HG02642 (cell line): ENCODE results near the gene PUS1.
A peak's percentile ranks its signal among the peaks of the same experiment; 100 is the strongest.
"Not testable (repeated sequence)": the region's sequence is repeated elsewhere in the genome, so short reads cannot be mapped to it uniquely, and the experiment has no call there.

Experiments
- ATAC-seq: cut with Tn5 transposase; IDR thresholded peaks from one replicate; pipeline ENCODE4 v1.9.1; 2021; ENCODE audit warnings: mild to moderate bottlenecking; ENCODE audit not compliant: unreplicated experiment, poor library complexity

PUS1 gene

DNA sequence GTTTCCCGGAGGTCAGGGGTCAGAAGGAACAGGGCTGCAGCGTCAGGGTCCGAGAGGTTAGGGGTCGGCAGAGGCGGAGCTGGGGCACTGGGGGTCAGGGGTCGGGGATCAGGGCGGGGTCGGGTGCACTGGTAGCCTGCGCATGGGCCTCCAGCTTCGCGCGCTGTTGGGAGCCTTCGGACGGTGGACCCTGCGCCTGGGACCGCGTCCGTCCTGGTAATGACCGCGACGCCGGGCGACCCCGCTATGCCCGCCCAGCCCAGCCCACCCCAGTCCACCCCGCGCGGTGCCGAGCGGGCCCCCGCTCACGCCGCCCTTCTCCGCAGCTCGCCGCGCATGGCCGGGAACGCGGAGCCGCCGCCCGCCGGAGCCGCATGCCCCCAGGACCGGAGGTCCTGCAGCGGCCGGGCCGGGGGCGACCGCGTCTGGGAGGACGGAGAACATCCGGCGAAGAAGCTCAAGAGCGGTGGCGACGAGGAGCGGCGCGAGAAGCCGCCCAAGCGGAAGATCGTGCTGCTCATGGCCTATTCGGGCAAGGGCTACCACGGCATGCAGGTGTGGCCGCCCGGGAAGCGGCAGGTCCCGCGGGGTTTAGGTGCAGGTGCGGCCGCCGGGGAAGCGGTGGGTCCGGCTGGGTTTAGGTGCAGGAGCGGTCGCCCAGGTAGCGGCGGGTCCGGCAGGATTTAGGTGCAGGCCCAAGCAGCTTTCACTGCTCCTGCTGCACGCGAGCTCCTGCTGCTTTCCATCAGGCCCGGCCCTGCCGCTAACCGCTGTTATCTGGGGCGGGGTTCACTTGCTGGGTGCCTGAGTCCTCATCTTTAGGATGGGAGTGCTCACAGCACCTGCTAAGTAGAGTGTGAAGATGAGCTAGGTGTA is 743 bp downstream of the PUS1 start:
- peak; percentile 28 for ATAC-seq

GRCh38 chr12:131930510-131930909 is 1.4 kb downstream of the PUS1 start:
- ATAC-seq = no peak

DNA sequence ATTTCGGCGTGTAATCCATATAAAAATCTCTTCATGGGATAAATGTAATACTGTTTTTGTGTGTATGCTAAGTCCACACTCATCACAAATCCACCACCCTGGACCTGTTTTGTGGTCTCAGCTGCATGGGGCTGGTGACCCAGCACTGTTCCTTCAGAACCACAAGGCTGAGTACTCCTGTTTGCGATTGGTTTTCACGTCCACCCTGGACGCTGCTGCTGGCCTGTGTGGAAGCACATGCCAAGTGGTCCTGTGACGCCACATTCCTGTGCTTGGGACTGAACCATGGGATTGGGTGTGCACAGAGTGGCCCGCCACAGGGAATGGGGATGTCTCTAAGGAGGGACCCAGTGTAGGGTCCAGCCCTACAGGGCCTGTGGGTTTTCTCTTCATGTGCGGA is 4.3 kb downstream of the PUS1 start:
- ATAC-seq = no peak

DNA sequence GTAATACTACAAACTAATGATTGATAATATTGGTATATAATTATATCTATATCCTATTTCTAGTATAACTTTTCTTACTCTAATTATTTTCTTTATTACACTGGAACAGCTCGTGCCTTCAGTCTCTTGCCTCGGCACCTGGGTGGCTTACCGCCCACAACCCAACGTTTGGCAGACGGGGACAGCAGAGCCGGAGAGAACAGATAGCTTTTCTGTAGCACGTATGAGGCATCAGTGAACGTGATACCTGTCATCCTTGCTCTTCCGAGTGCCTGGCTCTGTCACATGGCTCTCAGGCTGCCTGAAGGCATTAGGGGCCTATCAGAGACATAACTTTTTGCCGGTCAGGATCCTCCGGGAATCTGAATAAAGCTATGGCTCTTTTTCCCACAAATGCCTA is 5.5 kb downstream of the PUS1 start:
- no peak for ATAC-seq

- no peak for ATAC-seq
These were observed 9.0 kb downstream of the PUS1 start for GRCh38 chr12:131938082-131938481.

DNA sequence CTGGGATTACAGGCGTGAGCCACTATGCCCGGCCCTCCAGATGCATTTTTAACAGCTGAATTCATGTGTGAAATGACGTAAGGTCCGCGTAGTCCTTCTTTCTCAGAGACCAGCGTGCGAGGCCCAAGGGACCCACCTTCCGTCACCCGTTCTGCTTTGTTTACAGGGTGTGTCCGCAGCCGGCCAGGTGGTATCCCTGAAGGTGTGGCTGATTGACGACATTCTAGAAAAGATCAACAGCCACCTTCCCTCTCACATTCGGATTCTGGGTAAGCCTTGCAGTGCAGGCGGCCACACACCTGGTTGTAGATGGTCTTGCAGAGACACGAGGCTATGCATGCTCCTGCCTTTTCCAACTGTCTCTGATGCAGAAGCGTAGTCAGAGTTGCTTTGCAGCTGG is 9.9 kb downstream of the PUS1 start:
- ATAC-seq = no peak

DNA sequence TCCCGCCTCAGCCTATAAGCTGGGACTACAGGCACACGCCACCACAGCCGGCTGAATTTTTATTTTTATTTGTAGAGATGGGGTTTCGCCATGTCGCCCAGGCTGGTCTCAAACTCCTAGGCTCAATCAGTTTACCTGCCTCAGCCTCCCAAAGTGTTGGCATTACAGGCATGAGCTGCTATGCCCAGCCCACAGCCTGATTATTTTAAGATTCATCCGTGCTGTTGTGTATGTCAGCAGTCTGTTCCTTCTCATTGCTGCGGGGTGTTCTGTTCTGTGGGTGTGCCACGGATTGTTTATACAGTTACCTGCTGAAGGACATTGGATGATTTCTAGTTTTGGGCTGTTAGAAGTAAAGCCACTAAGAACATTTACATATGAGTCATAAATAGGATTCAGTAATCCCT is 11.1 kb downstream of the PUS1 start:
- no peak for ATAC-seq

GRCh38 chr12:131941116-131941986 is 12.3 kb downstream of the PUS1 start:
- ATAC-seq = no peak

DNA sequence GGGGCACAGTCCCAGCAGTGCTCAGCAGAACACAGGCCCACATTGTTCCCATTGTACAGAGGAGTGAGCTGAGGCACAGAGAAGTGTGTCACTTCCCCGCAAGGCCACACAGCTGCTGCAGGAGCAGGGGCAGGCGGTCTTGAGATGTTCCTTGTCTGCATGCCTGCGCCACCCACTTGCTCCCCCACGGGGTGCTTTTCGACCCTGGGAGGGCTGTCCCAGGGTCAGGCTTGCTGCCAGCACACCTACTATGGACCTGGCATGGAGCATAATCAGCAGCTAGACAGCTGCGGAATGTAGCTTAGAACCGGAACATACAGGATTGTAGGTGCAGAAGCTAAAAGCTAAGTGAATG is 12.9 kb downstream of the PUS1 start:
- ATAC-seq = no peak

DNA sequence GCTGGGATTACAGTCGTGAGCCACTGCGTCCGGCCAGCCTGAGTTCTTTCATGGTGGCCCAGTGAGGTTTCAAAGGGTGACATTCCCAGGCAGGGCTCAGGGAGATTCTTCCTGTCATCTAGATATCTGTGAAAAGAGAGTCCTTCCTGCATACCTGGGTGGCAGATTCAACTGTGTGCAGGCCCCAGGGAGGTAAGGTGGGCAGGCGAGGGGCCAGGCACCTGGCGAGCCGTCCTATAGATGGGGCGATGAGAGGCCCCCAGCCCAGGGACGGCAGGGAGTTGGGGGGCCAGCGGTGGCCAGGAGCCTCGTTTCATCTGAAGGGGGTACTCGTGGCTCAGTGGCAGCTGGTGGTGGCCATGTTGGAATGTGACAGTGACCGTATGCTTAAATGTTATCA is 13.6 kb downstream of the PUS1 start:
- no peak for ATAC-seq

- no peak for ATAC-seq
These were observed 14.3 kb downstream of the PUS1 start for GRCh38 chr12:131943389-131943788.

GRCh38 chr12:131943876-131944275 is 14.8 kb downstream of the PUS1 start:
- no peak for ATAC-seq

DNA sequence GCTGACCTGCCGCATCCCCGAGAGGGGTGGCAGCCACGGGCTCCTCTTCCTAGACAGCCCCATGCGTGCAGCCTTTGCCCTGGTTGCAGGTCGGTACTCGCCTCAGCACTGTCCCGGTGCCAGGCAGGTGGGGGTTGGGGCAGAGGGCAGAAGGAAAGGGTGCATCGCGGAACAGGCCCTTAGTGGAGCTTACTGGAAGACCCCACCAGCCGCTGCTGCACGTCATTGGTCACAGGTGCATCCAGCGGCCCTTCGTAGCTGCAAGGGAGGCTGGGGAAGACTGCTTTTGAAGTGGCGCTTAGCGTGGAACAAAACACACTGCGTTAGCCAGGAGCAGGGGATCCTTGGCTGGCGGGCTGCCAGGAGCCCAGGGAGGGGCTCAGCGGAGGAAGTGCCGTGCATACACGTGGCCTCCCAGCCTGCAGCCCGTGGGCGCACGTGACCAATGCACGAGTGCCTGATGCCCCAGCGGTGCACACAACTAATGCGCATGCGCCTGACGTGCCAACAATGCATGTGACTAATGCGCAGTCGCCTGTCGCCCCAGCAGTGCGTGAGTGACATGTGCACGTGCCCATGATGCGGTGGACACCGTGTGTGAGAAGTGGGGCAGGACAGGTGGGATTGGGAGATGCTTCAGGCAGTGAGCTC is 15.7 kb downstream of the PUS1 start:
- ATAC-seq = no peak

DNA sequence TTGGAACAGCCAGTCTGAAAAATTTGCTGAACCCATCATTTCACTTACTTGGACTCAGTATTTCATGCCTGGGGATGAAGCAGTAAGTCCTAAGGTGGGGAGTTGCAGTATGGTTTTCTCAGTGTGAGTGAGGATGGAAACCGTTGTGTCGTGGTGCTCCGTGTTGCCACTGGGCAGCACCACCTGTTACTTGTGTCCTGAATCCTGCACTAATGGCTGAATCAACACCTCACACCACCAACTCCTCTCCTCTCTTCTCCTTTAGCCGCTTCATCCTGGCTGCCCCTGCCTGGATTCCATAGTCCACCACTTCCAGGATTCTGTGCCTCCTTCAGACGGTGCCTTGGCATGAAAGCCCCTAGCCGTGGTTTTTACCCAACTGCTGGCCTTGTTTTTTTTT is 17.7 kb downstream of the PUS1 start:
- ATAC-seq = no peak

DNA sequence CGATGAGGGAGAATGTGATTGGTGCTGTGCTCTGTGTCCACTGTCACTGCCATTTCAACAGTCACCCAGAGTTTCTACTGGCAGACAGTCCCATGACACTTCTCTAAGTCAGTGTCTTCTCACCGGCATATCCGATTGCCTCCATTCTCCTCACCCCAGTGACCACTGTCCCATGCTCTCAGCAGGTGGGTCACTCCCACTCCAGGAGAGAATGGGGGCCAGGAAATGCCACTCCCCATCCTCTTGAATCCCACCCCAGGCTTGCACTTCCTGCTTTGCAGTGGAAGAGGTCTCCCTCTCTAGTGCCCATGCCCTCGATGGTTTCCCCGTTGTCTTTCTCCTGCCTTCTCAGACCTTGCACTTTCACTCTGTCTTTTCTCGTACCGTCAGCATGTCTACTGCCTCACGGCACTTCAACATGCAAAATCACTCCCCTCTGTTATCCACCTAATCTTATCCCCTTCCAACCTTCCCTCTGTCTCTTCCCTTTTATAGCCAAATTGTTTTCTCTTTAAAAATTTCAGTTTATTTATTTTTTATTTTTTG is 18.5 kb downstream of the PUS1 start:
- no peak for ATAC-seq

DNA sequence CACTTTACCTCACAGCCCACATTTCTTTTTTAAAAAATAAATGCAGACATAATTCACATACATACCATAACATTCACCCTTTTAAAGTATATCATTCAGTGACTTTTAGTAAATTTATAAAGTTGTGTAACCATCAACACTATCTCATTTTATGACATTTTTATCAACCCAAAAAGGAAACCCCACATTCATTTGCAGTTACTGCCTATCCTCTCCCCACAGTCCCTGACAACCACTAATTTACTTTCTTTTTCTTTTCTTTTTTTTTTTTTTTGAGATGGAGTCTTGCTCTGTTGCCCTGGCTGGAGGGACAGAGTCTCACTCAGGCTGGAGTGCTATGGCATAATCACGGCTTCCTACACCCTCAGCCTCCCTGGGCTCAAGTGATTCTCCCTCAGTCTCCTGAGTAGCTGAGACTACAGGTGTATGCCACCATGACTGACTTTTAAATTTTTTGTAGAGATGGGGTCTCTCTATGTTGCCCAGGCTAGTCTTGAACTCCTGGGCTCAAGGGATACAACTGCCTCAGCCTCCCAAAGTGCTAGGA is 19.2 kb downstream of the PUS1 start:
- no peak for ATAC-seq

DNA sequence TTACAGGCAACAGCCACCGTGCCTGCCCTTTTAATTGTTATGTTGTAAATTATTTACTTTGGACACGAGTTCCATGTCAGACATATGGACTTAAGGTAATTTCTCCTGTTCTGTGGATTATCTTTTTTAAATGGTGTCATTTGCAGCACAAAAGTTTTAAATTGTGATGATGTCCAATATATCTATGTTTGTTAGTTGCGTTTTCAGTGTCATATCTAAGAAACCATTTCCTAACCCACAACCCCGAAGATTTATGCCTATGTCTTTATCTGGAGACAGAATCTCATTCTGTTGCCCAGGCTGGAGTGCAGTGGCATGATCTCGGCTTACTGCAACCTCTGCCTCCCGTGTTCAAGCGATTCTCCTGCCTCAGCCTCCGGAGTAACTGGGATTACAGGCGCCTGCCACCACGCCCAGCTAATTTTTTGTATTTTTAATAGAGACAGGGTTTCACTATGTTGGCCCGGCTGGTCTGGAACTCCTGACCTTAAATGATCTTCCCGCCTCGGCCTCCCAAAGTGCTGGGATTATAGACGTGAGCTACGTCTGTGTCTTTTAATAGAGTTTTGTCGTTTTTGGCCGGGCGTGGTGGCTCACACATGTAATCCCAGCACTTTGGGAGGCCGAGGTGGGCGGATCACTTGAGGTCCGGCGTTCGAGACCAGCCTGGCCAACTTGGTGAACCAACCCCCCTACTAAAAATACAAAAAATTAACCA is 19.8 kb downstream of the PUS1 start:
- ATAC-seq = not testable (repeated sequence)

- peak; percentile 90 for ATAC-seq
These were observed 20.5 kb downstream of the PUS1 start, which contains the start of gene EP400 for GRCh38 chr12:131949431-131950181. TSS of gene EP400 (plus strand) at chr12:131949942. CDS start at chr12:131960620, 10,678 bp downstream.
